Measurements from ENCODE around the gene E2F1.
"Not testable (repeated sequence)": the region's sequence is repeated elsewhere in the genome, so short reads cannot be mapped to it uniquely, and the experiment has no call there.

GRCh38 chr20:33698966-33699365 is 12.8 kb upstream of the E2F1 start:
- not testable (repeated sequence) for TF ChIP-seq CTCF (IDR thresholded peaks at IDR 0.05; ENCODE audit: borderline replicate concordance, extremely low read depth, low read length, poor library complexity, severe bottlenecking); EZH2 (IDR thresholded peaks at IDR 0.05; ENCODE audit: borderline replicate concordance, low read depth, low read length, severe bottlenecking)

Measured in DND-41 (cell line).